H1 (cell line): Measurements from ENCODE around the gene CACNA1F. TPM values are rescaled to one million over a fixed set of nuclear protein-coding genes. Genes with fewer than 3 reads are reported as not detected.

Experiments used
- CTCF ChIA-PET: fragments of 300-600 bp; sonication (Branson Sonifier 250); formaldehyde crosslinking; loops from one replicate; lab custom pipeline; 2021; ENCODE audit not compliant: partially characterized antibody; lab: Charles Lee
- POLR2A ChIA-PET: fragments of 300-600 bp; sonication (Branson Sonifier 250); formaldehyde crosslinking; loops from one replicate; lab custom pipeline; 2021; ENCODE audit warnings: inconsistent platforms; ENCODE audit not compliant: partially characterized antibody; lab: Charles Lee
- DNase-seq, 2 experiments: peaks; one replicate each; pipeline versions ENCODE4 v3.0.0 to v3.0.0-alpha.2; 2010 to 2022; ENCODE audit warnings: low spot score in 2 of 2, low read depth in 1 of 2, mixed read lengths in 1 of 2
- FAIRE-seq: peaks from 2 replicates; lab custom pipeline; 2011; peaks lifted over from hg19 to GRCh38; lab: Jason Lieb, UNC
- H2AFZ ChIP-seq: 2 replicates; pipeline ENCODE4 v1.8.1; 2012; ENCODE audit warnings: low read length, inconsistent platforms
- H2AK5ac ChIP-seq: 2 replicates; pipeline ENCODE4 v1.6.1; 2013; ENCODE audit warnings: low read depth, low read length
- H2BK120ac ChIP-seq: replicated peaks from 2 replicates; pipeline ENCODE3; 2013; ENCODE audit warnings: low read depth, low read length, inconsistent platforms
- H2BK12ac ChIP-seq: 2 replicates; pipeline ENCODE4 v1.6.1; 2013; ENCODE audit warnings: low read depth, low read length
- H2BK15ac ChIP-seq: 2 replicates; pipeline ENCODE4 v1.6.1; 2013; ENCODE audit warnings: low read length
- H2BK20ac ChIP-seq: 2 replicates; pipeline ENCODE4 v1.6.1; 2013; ENCODE audit warnings: low read length
- H2BK5ac ChIP-seq: 2 replicates; pipeline ENCODE4 v1.6.1; 2013; ENCODE audit warnings: low read depth, low read length
- H3K14ac ChIP-seq: 2 replicates; pipeline ENCODE4 v1.6.1; 2013; ENCODE audit warnings: inconsistent platforms; ENCODE audit not compliant: insufficient read length
- H3K18ac ChIP-seq: 2 replicates; pipeline ENCODE4 v1.6.1; 2013; ENCODE audit warnings: low read length; ENCODE audit errors: extremely low read depth
- H3K23ac ChIP-seq: 2 replicates; pipeline ENCODE4 v1.6.1; 2013; ENCODE audit warnings: inconsistent platforms; ENCODE audit not compliant: insufficient read length
- H3K23me2 ChIP-seq: 2 replicates; pipeline ENCODE4 v1.6.1; 2013; ENCODE audit warnings: low read depth, low read length
- H3K27ac ChIP-seq: 2 replicates; pipeline ENCODE4 v1.6.1; 2011; ENCODE audit warnings: low read depth, low read length, inconsistent platforms
- H3K27me3 ChIP-seq, 4 experiments: replicated peaks in 1 of 4; 1 replicate in 1 of 4; 2 replicates in 3 of 4; pipeline versions ENCODE4 v1.6.1 to v1.8.1; 2011 to 2013; ENCODE audit warnings: low read length in 3 of 4, mild to moderate bottlenecking in 3 of 4, inconsistent platforms in 2 of 4, mixed read lengths in 2 of 4, moderate library complexity in 1 of 4; ENCODE audit not compliant: control insufficient read depth in 3 of 4, insufficient read depth in 3 of 4; ENCODE audit errors: extremely low read depth in 1 of 4
- H3K36me3 ChIP-seq, 4 experiments: 2 replicates each; pipeline versions ENCODE4 v1.6.1 to v1.8.1; 2011 to 2013; ENCODE audit warnings: mild to moderate bottlenecking in 4 of 4, low read length in 3 of 4, moderate library complexity in 2 of 4, control low read depth in 1 of 4, inconsistent platforms in 1 of 4; ENCODE audit not compliant: insufficient read depth in 4 of 4, control insufficient read depth in 2 of 4
- H3K4ac ChIP-seq: replicated peaks from 2 replicates; pipeline ENCODE3; 2013; ENCODE audit warnings: low read length, low read depth, mixed read lengths, inconsistent platforms; ENCODE audit not compliant: insufficient read length
- H3K4me1 ChIP-seq, 4 experiments: replicated peaks in 1 of 4; 1 replicate in 1 of 4; 2 replicates in 3 of 4; pipeline versions ENCODE4 v1.6.1 to v1.8.1; 2011 to 2013; ENCODE audit warnings: low read length in 3 of 4, inconsistent platforms in 2 of 4, mixed read lengths in 1 of 4; ENCODE audit not compliant: insufficient read depth in 4 of 4, control insufficient read depth in 3 of 4
- H3K4me2 ChIP-seq, 2 experiments: 2 replicates each; pipeline versions ENCODE4 v1.6.1 to v1.8.1; 2011 to 2013; ENCODE audit warnings: low read depth in 2 of 2, low read length in 2 of 2, control low read depth in 1 of 2, inconsistent platforms in 1 of 2, mild to moderate bottlenecking in 1 of 2; ENCODE audit not compliant: insufficient read depth in 1 of 2
- H3K4me3 ChIP-seq, 4 experiments: fragments of 200-600, 300-600 bp in 1 of 4; sonication (generic), shearing (Covaris generic), sonication (Bioruptor Twin) in 1 of 4; 2 replicates each; pipeline versions ENCODE4 v1.5.1 to v1.8.1; 2011 to 2016; ENCODE audit warnings: low read length in 4 of 4, low read depth in 3 of 4, control low read depth in 2 of 4, inconsistent platforms in 2 of 4, mild to moderate bottlenecking in 2 of 4, mixed read lengths in 1 of 4, moderate library complexity in 1 of 4; ENCODE audit not compliant: insufficient read depth in 2 of 4; ENCODE audit errors: extremely low read depth in 1 of 4
- H3K56ac ChIP-seq: replicated peaks from 2 replicates; pipeline ENCODE3; 2013; ENCODE audit warnings: low read depth, mild to moderate bottlenecking, mixed read lengths, low read length, inconsistent platforms; ENCODE audit not compliant: insufficient read length
- H3K79me1 ChIP-seq: 2 replicates; pipeline ENCODE4 v1.6.1; 2013; ENCODE audit warnings: low read depth, low read length, control low read depth
- H3K79me2 ChIP-seq, 2 experiments: 2 replicates each; pipeline versions ENCODE4 v1.6.1 to v1.8.1; 2012 to 2013; ENCODE audit warnings: low read length in 2 of 2, mild to moderate bottlenecking in 2 of 2, inconsistent platforms in 1 of 2; ENCODE audit not compliant: insufficient read depth in 2 of 2, control insufficient read depth in 1 of 2
- H3K9ac ChIP-seq, 4 experiments: replicated peaks in 1 of 4; 1 replicate in 1 of 4; 2 replicates in 3 of 4; pipeline versions ENCODE4 v1.6.1 to v1.8.1; 2011 to 2013; ENCODE audit warnings: low read depth in 3 of 4, low read length in 3 of 4, control low read depth in 2 of 4, mild to moderate bottlenecking in 2 of 4, moderate library complexity in 2 of 4, inconsistent platforms in 1 of 4; ENCODE audit errors: extremely low read depth in 1 of 4
- H3K9me3 ChIP-seq, 2 experiments: 2 replicates each; pipeline versions ENCODE4 v1.6.1 to v1.8.1; 2012 to 2013; ENCODE audit warnings: mild to moderate bottlenecking in 2 of 2, moderate library complexity in 2 of 2, control low read depth in 1 of 2, inconsistent platforms in 1 of 2, low read depth in 1 of 2, low read length in 1 of 2, mixed read lengths in 1 of 2; ENCODE audit not compliant: insufficient read depth in 2 of 2
- H4K20me1 ChIP-seq, 2 experiments: replicated peaks in 1 of 2; 2 replicates each; pipeline versions ENCODE3 to v1.8.1; 2011 to 2013; ENCODE audit warnings: inconsistent platforms in 2 of 2, low read length in 2 of 2, mild to moderate bottlenecking in 1 of 2; ENCODE audit not compliant: insufficient read depth in 2 of 2, control insufficient read depth in 1 of 2
- H4K5ac ChIP-seq: 2 replicates; pipeline ENCODE4 v1.6.1; 2013; ENCODE audit warnings: low read length, low read depth, mixed read lengths, inconsistent platforms; ENCODE audit not compliant: insufficient read length
- H4K8ac ChIP-seq: 2 replicates; pipeline ENCODE4 v1.8.0; 2013; ENCODE audit warnings: mild to moderate bottlenecking, moderate library complexity, low read length, inconsistent platforms; ENCODE audit not compliant: insufficient read depth; ENCODE audit errors: extremely low read depth
- H4K91ac ChIP-seq: replicated peaks from 2 replicates; pipeline ENCODE3; 2013; ENCODE audit warnings: low read length, mixed read lengths, inconsistent platforms; ENCODE audit not compliant: insufficient read length
- CHD2 ChIP-seq: IDR thresholded peaks from 2 replicates; pipeline ENCODE4 v1.6.1; 2012; ENCODE audit warnings: low read length, improper control_type of control experiment
- CREB1 ChIP-seq: IDR thresholded peaks from 2 replicates; pipeline ENCODE4 v1.6.1; 2012; ENCODE audit warnings: inconsistent platforms
- EP300 ChIP-seq, 2 experiments: IDR thresholded peaks; 1 replicate in 1 of 2; 2 replicates in 1 of 2; pipeline ENCODE4 v1.6.1; 2011 to 2012; ENCODE audit warnings: low read depth in 2 of 2, low read length in 2 of 2, mild to moderate bottlenecking in 2 of 2, borderline replicate concordance in 1 of 2, inconsistent platforms in 1 of 2, moderate library complexity in 1 of 2
- HDAC6 ChIP-seq: IDR thresholded peaks from one replicate; pipeline ENCODE4 v1.7.1; 2012; ENCODE audit warnings: low read depth, mild to moderate bottlenecking, inconsistent platforms, low read length, moderate library complexity
- KDM5A ChIP-seq: fragments of 200-600 bp; IDR thresholded peaks from 2 replicates; pipeline ENCODE4 v1.7.1; 2012; ENCODE audit warnings: mild to moderate bottlenecking, low read length, inconsistent platforms, mixed read lengths
- RAD21 ChIP-seq, 2 experiments: IDR thresholded peaks in 1 of 2; conservative IDR thresholded peaks in 1 of 2; 2 replicates each; pipeline ENCODE4 v1.6.1; 2011; ENCODE audit warnings: low read depth in 2 of 2, low read length in 2 of 2, improper control_type of control experiment in 1 of 2, inconsistent platforms in 1 of 2, mild to moderate bottlenecking in 1 of 2, moderate library complexity in 1 of 2
- RXRA ChIP-seq: IDR thresholded peaks from 2 replicates; pipeline ENCODE4 v1.6.1; 2011; ENCODE audit warnings: low read depth, mild to moderate bottlenecking, low read length, moderate library complexity; ENCODE audit not compliant: insufficient read depth
- WGBS, 2 experiments: shearing (Covaris generic) in 1 of 2; methylation state at CpG; one replicate each; pipeline versions ENCODE4 v1.1.6 to v1.1.7; 2013 to 2015; ENCODE audit warnings: low lambda C conversion rate in 2 of 2, mixed read lengths in 2 of 2, inconsistent platforms in 1 of 2, low coverage in 1 of 2, missing lambda C conversion rate in 1 of 2; ENCODE audit not compliant: insufficient replicate concordance in 2 of 2, insufficient coverage in 1 of 2, insufficient read length in 1 of 2; ENCODE audit errors: extremely low coverage in 1 of 2, missing lambda C conversion rate in 1 of 2; 5-methylcytosine and 5-hydroxymethylcytosine counted together
- polyA plus RNA-seq, 7 experiments: library from polyadenylated mRNA; depleted of rRNA in 3 of 7; stranded (reverse) in 5 of 7; unstranded in 2 of 7; fragments of >200 nt in 5 of 7; fragments of 200-250 nt in 2 of 7; gene quantifications; 1 replicate in 5 of 7; 2 replicates in 1 of 7; 4 replicates in 1 of 7; pipeline versions ENCODE4 v1.2.1 to v1.2.3, GENCODE V29; 2011 to 2013; ENCODE audit warnings: missing spikeins in 2 of 7, mixed read lengths in 2 of 7
- total RNA-seq: library from RNA; stranded (reverse); fragmentation: NEBNext Ultra II Directional; extraction: Animal tissue kit (Norgen Biotek cat#: 25700); gene quantifications from 2 replicates; pipeline ENCODE4 v1.2.1, GENCODE V29; 2021
- TF ChIP-seq, protein P1 (sequence below), 3 experiments: IDR thresholded peaks; 1 replicate in 2 of 3; 2 replicates in 1 of 3; pipeline versions ENCODE4 v1.5.1 to v1.6.1; 2011; ENCODE audit warnings: low read length in 3 of 3, mild to moderate bottlenecking in 3 of 3, inconsistent platforms in 2 of 3, low read depth in 1 of 3, moderate library complexity in 1 of 3; ENCODE audit not compliant: insufficient read depth in 1 of 3; ENCODE audit errors: control extremely low read depth in 1 of 3

The CACNA1F gene
- total and polyA plus RNA-seq, 2 of the 8 experiments (the other 6 are each of a cell fraction or from before 2014, with no cell fraction given): 0.59 to 0.84 TPM

DNA sequence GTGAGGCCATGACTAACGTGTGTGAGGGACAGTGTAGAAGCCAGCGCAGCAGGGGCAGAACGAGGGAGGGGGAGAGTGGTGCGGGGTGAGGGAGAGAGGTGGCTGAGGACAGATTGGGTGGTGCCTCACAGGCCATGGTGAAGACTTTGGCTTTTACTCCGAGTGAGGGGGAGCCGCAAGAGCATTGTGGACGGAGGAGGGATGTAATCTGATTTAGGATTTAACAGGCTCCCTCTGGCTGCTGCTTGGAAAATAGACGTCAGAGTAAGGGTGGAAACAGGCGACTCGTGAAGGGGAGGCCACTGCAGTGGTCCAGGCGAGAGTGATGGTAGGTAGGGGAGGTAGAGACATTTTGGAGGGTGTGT, 49.5 kb upstream of the CACNA1F start:
- Histone ChIP-seq H2AK5ac (no peak overlapping the region), H3K9me3 (no peaks in the 10 kb centered on the region), H2BK12ac (no peak overlapping the region), H4K8ac (no peak overlapping the region), H3K27me3 (no peaks in the 10 kb centered on the region), H3K27ac (no peak overlapping the region), H3K4me1 (no peaks in the 10 kb centered on the region; a peak in 1 of 7 replicates), H4K20me1 (no peaks in the 10 kb centered on the region), H3K9ac (no peak overlapping the region), H3K4me2 (peak overlapping the region in 1 of 2 experiments; percentile 7; a peak in 1 of 4 replicates), H3K4ac (no peak overlapping the region), H3K79me1 (no peaks in the 10 kb centered on the region), H3K18ac (no peak overlapping the region), H3K14ac (no peak overlapping the region), H3K4me3 (no peak overlapping the region), H3K23ac (no peak overlapping the region), H3K56ac (no peak overlapping the region), H2BK120ac (no peak overlapping the region), H2AFZ (no peak overlapping the region), H3K23me2 (no peaks in the 10 kb centered on the region), H3K36me3 (no peaks in the 10 kb centered on the region), H4K91ac (no peak overlapping the region), H3K79me2 (no peaks in the 10 kb centered on the region), H2BK20ac (no peak overlapping the region), H2BK15ac (no peak overlapping the region), H2BK5ac (no peak overlapping the region), H4K5ac (no peak overlapping the region)
- ChIA-PET CTCF (interaction anchor here (1.7 kb wide), 1 partner anchor 90 kb away, joined by 11 read pairs; no protein-coding TSS in a partner anchor), POLR2A (interaction anchor here (1.0 to 2.1 kb wide), 2 partner anchors 8 to 14 kb away, joined by 3 to 5 read pairs; no protein-coding TSS in a partner anchor)
- WGBS, 2 experiments: 58% methylated on average over 7 of the region's 11 CpGs; no CpG with 5 or more reads in 1 of the 2 experiments
- FAIRE-seq (peak; percentile 78), DNase-seq (no peak)
- 0 out of 2 replicates have a peak, but pooled peaks have one; percentile 38 for TF ChIP-seq CREB1
- TF ChIP-seq, protein P1, sequence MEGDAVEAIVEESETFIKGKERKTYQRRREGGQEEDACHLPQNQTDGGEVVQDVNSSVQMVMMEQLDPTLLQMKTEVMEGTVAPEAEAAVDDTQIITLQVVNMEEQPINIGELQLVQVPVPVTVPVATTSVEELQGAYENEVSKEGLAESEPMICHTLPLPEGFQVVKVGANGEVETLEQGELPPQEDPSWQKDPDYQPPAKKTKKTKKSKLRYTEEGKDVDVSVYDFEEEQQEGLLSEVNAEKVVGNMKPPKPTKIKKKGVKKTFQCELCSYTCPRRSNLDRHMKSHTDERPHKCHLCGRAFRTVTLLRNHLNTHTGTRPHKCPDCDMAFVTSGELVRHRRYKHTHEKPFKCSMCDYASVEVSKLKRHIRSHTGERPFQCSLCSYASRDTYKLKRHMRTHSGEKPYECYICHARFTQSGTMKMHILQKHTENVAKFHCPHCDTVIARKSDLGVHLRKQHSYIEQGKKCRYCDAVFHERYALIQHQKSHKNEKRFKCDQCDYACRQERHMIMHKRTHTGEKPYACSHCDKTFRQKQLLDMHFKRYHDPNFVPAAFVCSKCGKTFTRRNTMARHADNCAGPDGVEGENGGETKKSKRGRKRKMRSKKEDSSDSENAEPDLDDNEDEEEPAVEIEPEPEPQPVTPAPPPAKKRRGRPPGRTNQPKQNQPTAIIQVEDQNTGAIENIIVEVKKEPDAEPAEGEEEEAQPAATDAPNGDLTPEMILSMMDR (IDR thresholded peaks at IDR 0.05; ENCODE audit: control extremely low read depth in 1 of 3, insufficient read depth in 1 of 3, low read depth in 1 of 3, low read length in 3 of 3): peak in 2 of 3 experiments; percentile 17 to 34; a peak in 2 of 4 replicates
- TF ChIP-seq RAD21 (IDR thresholded peaks at IDR 0.05 in 1 of 2, conservative IDR thresholded peaks at IDR 0.05 in 1 of 2; ENCODE audit: low read depth in 2 of 2, low read length in 2 of 2): peak in 1 of 2 experiments; percentile 43; a peak in 2 of 4 replicates
- TF ChIP-seq HDAC6: no peak
- no peak for TF ChIP-seq KDM5A
- TF ChIP-seq RXRA: no peak
- TF ChIP-seq EP300 (IDR thresholded peaks at IDR 0.05; ENCODE audit: borderline replicate concordance in 1 of 2, low read depth in 2 of 2, low read length in 2 of 2): no peak
- TF ChIP-seq CHD2: no peak
